ENCODE results near the gene BAIAP3.

The BAIAP3 gene

DNA sequence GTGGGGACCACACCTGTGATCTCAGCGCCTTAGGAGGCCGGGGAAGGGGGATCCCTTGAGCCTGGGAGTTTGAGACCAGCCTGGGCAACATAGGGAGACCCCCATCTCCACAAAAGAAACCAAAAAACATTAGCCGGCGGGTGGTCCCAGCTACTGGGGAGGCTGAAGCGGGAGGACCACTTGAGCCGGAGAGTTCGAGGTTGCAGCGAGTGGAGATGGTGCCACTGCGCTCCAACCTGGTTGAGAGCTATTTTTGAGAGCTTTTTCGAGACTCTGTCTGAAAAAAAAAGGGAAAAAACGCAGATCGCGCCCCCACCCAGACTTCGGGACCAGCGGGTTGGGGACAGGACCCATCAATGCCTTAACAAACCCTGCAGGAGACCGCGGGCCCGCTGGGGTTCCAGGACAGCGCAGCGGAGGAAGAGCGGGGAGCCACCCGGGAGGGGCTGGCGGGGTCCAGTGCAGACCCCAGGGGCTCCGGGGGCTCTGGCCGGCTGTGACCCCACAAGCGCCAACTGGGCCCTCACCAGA lies 762 bp upstream of the BAIAP3 start:
- DNase-seq (ENCODE audit: low read depth in 2 of 3, low spot score in 1 of 3), result no peak

DNA sequence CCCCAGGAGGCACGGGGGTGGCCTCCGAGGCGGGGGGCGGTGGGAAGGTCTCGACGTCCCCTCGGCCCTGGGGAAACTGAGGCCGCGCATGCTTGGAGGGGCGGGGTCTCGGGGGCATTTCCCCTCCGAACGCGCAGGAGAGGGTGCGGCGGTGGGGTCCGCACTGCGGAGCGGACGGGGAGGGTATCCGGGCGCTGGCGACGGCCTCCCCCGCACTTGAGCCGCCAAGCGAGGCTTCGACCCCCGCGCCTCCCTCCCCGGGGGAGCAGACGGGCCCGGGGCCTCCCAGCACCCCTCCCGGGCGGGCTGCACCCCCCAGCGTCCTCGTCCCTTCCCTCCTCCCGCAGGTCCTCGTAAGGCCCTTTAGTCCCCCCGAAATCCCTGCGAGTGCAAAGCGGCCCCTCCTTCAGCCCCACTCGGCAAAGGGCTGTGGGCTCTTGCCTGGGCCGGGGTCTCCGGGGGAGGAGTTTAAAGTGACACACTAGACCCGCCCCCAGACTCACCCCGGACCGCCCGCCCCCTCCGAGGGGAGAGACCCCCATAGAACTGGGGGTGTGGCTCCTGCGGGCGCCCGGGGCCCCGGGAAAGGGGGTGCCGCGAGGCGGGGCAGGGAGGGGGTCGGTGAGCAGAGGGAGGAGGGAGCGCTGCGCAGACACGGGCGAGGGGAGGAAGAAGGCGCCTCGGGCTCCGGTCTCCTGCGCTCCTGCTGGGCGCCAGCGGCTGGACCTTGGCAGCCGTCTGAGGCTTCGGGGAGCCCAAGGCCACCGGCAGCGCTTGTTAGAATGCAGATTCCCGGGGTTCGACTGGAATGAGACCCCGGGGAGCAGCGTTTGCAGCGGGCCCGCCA lies 632 bp downstream of the BAIAP3 start:
- DNase-seq (ENCODE audit: low read depth in 2 of 3, low spot score in 1 of 3), result no peak

DNA sequence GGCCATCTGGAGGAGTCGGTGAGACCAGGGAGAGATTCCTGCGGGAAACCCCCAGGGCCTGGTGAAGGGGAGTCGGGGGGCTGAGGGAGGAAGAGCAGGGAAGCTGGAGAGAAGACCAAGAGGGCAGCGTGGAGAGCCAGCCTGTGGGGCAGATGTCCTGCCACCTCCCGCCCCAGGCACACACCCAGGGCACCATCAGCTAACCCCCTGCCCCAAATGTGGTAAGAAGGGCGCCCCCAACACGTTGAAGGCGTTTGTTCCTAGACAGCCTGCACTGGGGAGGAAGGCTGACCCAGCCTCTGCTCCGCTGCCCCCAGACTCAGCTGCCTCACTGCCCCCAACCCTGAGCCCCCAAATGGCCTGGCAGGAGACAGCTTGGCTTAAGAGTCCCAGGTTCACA lies 1.3 kb downstream of the BAIAP3 start:
- no peak for DNase-seq (ENCODE audit: low read depth in 2 of 3, low spot score in 1 of 3)

DNA sequence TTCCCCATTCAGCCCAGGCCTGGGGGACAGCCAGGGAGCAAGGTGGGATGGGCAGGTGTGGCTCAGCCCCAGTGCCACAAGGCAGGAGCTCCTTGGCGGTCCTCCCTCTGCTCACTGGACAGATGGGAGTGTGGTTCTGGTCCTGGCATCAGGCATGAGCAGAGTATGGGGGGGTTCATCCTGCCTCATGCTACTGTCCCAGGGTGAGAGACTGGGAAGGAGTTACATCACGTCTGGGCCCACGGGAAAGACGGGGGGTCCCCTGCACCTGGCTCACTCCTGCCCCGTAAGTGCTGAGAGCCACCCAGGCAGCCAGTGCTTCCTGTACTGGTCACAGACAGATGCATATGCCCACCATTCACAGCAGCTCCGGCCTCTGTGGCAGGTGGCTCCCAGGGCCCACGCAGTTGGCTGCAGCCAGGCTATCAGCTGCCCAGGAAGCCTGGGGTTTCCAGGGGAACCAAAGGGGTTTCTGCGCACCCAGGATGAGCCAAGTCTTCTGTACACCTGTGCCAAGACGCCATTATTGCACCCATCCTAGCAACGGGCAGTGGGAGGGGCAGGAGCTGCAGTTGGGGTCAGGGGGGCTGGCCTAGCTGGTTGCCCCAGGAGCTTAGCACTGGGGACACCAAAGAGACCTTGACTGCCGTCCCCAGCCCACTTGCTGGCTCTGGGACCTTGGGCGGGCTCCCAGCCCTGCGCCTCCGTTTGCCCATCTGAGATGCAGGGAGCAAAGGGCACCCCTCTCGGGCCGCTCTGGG lies 1.9 kb downstream of the BAIAP3 start:
- DNase-seq (ENCODE audit: low read depth in 2 of 3, low spot score in 1 of 3), result no peak

DNA sequence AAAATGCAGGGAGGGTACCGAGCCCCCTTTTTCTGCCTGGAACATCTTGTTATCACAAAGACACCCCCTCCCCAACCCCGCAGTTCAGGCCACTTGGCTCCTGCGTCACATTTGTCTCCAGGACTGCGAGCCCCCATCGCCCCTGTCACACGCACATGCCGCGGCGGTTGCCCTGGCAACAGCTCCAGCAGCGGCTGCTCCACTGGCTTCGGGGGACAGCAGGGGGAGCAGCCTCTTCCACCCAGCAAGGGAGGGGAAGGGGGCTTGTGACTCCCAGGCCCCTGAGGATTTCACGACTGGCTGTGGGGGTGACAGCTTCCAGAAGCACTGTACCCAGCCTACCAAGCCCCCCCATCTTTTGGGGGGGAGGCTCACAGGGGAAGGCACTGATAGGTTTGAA lies 2.6 kb downstream of the BAIAP3 start:
- no peak for DNase-seq (ENCODE audit: low read depth in 2 of 3, low spot score in 1 of 3)

DNA sequence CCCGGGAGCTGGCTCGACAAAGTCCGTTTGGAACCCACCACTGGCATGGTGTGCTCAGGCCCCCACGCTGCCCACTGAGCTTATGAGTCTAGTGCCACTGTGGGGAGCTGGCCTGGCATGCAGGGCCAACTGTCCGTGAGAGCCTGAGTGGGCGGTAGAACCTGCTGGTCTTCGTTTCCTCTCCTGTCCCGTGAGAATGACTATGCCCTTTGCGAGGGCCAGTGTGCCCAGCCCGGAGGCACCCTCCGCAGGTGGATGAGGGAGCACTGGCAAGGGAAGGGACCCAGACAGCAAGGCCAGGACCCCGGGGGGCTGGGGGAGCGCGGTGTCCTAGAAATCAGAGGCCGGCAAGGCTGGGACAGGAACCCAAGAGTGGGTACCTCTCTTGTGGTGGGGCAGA lies 3.2 kb downstream of the BAIAP3 start:
- no peak for DNase-seq (ENCODE audit: low read depth in 2 of 3, low spot score in 1 of 3)

DNA sequence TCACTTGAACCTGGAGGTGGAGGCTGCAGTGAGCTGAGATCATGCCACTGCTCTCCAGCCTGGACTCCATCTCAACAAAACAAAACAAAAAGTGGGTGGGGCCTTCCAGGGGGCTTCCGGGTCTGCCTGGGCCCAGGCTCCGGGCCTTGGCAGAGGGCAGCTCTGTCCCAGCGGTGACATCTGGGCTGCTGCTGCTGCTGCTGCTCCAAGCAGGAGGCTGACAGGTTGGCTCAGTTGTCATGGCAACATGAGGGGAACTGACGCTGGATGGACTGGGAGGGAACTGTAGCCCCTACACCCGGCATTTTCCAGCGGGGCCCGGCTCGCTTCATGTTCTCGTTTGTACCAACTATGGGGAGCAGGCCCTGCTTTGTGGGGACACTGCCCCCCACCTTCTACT lies 4.0 kb downstream of the BAIAP3 start:
- no peak for DNase-seq (ENCODE audit: low read depth in 2 of 3, low spot score in 1 of 3)

DNA sequence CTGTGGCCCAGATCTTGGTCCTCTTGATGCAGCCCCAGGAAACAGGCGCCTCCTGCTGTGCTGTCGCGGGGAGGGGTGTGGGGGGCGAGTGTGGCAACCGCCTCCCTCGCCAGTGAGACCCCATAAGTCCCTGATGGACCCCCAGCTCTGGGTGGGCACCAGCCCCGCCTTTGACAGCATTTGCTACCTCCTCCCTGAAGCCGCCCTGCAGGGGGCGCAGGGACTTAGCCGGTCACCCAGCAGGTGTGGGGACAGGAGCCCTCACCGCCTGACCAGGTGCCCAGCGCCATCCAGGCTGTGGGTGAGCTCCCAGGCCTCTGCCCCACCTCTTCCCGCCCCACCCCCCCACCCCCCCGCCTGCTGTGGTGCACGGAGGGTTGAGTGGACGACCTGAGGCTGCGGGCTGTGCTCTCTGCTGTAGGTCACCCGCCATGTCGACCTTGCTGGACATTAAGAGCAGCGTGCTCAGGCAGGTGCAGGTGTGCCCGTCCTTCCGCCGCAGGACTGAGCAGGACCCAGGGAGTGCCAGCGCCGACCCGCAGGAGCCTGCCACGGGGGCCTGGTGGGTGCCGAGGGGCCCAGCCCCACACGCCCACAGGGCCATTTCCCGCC lies 4.8 kb downstream of the BAIAP3 start:
- no peak for DNase-seq (ENCODE audit: low read depth in 2 of 3, low spot score in 1 of 3)

DNA sequence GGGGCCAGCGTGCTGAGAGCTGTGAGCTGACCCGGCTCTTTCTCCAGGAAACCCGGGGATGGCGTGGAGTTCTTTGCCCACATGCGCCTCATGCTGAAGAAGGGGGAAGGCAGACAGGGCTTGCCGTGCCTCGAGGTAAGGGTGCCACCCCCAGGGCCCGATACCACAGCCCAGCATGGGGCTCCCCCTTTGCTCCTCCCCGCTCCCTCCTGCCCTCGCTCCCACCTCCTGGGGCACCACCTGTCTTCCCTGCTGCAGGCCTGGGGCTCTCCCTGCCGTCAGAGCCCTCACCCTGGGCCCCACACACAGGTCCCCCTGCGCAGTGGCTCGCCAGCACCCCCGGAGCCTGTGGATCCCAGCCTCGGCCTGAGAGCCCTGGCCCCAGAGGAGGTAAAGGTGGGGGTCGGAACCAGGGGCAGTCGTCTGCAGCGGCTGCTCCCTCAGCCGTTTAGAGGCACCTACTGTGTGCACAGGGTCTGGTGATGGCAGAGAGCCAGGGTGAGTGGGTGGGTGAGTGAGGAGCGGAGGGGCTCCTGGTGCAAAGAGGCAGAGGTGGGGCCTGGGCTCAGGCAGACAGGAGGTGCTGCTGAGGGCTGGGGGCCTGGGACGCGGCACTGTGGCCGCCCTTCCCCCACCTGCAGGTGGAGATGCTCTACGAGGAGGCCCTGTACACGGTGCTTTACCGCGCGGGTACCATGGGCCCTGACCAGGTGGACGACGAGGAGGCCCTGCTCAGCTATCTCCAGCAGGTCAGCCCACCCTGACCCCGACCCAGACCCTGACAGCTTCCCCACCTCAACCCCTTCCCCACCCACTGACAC lies 5.6 kb downstream of the BAIAP3 start:
- no peak for DNase-seq (ENCODE audit: low read depth in 2 of 3, low spot score in 1 of 3)

DNA sequence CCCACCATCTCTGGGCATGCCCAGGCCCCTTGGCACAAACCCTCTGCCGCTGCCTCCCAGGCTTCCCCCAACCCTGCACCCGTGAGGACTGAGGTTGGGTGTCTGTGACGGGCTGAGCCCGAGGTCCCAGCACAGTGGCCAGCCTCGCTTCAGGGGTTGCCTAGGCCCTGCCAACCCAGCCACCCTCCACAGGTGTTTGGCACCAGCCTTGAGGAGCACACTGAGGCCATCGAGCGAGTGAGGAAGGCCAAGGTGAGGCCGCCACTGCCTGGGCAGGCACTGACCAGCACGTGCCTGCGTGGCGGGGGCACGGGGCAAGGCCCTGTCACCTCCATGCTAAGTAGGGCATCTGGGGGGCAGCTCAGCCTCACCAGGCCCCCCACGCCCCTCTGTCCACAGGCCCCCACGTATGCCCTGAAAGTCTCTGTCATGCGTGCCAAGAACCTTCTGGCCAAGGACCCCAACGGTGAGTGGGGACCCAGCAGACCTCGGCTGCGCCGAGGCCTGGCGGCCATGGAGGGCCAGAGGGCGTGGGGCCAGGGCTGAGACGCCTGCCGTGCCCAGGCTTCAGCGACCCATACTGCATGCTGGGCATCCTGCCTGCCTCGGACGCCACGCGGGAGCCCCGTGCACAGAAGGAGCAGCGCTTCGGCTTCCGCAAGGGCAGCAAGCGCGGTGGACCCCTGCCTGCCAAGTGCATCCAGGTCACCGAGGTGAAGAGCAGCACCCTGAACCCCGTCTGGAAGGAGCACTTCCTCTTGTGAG lies 7.5 kb downstream of the BAIAP3 start:
- DNase-seq (ENCODE audit: low read depth in 2 of 3, low spot score in 1 of 3), result no peak

DNA sequence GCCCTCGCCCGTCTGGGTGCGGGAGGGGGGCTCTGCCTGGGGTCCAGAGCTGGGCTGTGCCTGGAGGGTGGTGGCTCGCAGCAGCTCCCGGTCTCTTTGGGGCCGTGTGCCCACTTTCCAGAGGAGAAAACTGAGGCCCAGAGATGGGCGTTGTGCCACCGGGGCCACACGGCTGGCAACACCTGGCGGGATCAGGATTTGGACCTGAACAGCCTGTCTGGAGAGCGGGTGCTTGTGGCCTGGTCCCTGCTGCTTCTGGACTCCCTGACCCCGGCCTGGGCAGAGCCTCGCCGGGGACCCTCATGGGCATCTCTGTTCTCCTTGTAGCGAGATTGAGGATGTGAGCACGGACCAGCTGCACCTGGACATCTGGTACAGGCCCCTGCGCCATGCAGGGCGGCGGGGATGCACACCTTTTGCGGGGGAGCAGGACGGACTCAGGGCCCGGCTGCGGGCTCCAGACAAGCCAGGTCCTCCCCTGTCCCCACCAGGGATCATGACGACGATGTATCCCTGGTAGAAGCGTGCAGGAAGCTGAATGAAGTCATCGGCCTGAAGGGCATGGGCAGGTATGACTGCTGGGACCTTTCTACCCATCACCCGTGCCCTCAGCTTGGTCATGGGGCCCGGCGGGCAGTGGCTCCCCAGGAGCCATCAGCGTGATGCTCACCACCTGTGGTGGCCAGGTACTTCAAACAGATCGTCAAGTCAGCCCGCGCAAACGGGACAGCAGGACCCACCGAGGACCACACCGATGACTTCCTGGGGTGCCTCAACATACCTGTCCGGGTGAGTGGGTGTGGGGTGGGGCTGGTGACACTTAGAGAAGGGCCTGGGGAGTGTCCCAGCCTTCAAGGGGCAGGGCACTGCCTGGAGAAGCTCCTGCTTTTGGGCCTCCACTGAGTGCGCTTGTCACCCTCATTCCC lies 8.3 kb downstream of the BAIAP3 start:
- DNase-seq (ENCODE audit: low read depth in 2 of 3, low spot score in 1 of 3), result no peak

DNA sequence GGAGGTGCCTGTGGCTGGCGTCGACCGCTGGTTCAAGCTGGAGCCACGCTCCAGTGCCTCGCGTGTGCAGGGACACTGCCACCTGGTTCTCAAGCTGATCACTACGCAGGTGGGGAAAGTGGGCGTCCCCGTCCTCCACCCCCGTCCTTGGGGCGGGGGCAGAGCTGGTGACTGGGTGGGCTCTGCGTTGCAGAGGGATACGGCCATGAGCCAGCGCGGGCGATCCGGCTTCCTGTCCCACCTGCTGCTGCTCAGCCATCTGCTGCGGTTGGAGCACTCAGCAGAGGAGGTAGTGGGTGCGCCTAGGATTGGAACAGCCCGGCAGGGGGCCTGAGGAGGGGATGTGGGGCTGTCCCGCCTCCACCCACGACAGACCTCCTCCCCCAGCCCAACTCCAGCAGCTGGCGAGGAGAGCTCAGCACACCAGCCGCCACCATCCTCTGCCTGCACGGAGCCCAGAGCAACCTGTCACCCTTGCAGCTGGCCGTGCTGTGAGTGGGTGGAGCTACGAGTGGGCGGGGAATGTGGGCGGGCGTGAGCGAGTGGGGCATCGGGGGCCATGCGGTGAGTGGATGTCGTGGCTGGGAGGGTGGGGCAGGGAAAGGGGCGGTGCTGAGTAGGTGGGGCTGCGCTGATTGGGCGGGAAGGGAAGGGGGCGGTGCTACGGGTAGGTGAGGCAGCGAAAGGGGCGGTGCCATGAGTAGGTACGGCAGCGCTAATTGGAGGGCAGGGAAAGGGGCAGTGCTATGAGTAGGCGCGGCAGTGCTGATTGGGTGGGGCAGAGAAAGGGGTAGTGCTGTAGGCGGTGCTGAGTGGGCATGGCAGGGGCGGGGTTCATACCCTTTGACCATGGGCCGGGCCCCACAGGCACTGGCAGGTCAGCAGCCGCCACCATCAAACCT lies 9.3 kb downstream of the BAIAP3 start:
- DNase-seq (ENCODE audit: low read depth in 2 of 3, low spot score in 1 of 3), result peak; percentile 85 to 91 (median 90)

DNA sequence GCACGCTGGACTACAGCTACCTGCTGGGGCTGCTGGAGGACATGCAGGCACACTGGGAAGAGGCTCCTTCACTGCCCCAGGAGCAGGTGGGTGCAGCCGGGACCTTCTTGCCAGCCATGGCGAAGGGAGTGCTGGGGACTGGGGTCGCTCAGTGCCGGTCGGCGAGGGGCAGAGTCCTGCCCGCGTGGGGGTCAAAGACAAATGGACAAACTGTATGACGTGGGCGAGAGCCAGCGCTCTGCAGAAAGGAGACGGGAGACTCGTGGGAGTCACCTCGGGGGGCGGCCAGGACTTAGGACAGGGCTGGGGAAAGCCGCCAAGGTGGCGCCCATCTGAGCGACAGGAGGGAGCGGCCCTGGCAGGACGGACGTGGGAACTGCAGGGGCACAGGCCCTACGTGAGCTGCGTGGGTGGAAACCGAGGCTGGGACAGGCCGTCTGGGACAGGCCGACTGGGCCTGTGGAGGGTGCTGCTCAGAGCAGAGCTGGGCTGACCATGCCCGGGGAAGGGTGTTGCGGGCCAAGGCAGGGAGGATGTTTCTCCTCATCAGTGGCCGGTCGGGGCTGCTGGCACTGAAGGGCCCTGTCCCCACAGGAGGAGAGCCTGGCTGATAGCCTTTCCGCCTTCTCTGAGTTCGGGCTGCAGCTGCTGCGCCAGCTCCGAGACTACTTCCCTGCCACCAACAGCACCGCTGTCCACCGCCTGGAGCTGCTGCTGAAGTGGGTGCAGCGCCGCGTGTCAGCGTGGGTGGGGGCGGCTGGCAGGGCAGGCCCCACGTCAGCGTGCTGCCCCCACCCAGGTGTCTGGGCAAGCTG lies 10.2 kb downstream of the BAIAP3 start:
- no peak for DNase-seq (ENCODE audit: low read depth in 2 of 3, low spot score in 1 of 3)

DNA sequence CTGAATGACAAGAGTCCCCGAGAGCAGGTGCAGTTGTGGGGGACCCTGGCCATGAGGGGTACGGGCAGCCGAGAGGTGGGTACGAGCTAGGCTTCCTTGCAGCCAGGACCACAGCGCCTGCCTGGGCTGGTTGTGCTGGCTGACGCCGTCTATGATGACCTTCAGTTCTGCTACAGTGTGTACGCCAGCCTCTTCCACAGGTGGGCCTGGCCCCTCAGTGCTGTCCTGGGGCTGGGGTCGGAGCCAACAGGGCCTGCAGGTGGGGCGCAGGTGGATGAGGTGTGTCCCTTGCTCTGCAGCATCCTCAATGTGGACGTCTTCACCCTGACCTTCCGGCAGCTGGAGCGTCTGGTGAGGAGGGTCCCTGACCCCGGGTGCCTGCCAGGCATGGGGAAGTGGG lies 11.1 kb downstream of the BAIAP3 start:
- DNase-seq (ENCODE audit: low read depth in 2 of 3, low spot score in 1 of 3), result no peak

DNA sequence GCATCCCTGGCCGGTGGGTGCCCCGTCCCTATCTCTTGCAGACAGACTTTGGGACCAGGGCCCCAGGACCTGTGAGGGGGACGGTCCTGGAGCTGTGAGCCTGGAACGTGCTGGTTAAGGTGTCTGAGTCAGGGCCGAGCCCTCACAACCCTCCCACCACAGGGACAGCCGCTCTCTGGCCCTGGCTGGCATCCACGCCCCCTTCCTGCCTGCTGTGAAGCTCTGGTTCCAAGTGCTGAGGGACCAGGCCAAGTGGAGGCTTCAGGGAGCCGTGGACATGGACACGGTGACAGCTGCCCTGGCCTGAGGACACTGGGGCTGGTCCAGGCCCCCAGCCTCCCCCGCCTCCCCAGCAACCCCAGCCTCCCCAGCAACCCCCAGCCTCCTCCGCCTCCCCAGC lies 11.6 kb downstream of the BAIAP3 start:
- DNase-seq (ENCODE audit: low read depth in 2 of 3, low spot score in 1 of 3), result no peak

DNA sequence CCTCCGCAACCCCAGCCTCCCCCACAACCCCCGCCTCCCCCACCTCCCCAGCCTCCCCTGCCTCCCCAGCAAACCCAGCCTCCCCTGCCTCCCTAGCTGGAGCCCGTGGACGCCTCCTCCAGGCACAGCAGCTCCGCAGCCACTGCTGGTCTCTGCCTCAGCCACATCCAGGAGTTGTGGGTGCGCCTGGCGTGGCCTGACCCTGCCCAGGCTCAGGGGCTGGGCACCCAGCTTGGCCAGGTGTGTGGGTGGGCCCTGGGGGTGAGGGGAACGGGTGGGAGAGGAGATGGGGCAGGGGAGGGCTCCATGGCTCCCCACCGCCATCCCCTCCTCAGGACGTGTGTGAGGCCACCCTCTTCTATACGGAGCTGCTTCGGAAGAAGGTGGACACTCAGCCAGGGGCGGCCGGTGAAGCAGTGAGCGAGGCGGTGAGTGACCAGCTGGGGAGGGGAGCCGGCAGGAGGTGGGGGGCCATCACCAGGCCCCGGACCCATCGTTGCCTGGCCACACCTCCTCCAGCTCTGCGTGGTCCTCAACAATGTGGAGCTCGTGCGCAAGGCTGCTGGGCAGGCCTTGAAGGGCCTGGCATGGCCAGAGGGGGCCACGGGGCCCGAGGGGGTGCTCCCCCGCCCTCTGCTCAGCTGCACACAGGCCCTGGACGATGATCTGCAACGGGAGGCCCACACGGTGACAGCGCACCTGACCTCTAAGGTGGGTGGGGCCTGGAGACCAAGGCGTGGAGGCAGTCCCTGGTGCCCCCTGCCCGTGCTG lies 12.4 kb downstream of the BAIAP3 start:
- DNase-seq (ENCODE audit: low read depth in 2 of 3, low spot score in 1 of 3), result no peak

Data from stimulated activated CD4-positive, alpha-beta T cell treated with anti-CD3 and anti-CD28 coated beads, Interleukin-12 subunit alpha, Interleukin-12 subunit beta, amount 100 ng/mL, for 48 hours (primary cell).